ENCODE measurements around the gene SCYGR7. TPM values are rescaled to one million over a fixed set of nuclear protein-coding genes. Genes with fewer than 3 reads are reported as not detected.
"Not testable (repeated sequence)": the region's sequence is repeated elsewhere in the genome, so short reads cannot be mapped to it uniquely, and the experiment has no call there.

Gene SCYGR7
- total RNA-seq, 3 donors from 2014 or later = not detected

- DNase-seq (ENCODE audit: low spot score in 2 of 2) = no peak
- Histone ChIP-seq H3K9me3 (no peaks in the 10 kb centered on the region), H3K4me1 (no peaks in the 10 kb centered on the region), H3K4me3 (no peak overlapping the region), H3K27ac (no peak overlapping the region), H3K27me3 (no peaks in the 10 kb centered on the region), H3K36me3 (no peaks in the 10 kb centered on the region)
- intact Hi-C loops (cut with DNase I; ENCODE audit: low total_unique reads) = no loop called here
- TF ChIP-seq CTCF (IDR thresholded peaks at IDR 0.05) = no peak
- TF ChIP-seq POLR2AphosphoS5 (IDR thresholded peaks at IDR 0.05) = no peak
- no peak for TF ChIP-seq POLR2A (IDR thresholded peaks at IDR 0.05)
Observed at GRCh38 chr2:227713291-227713690, 14.8 kb upstream of the SCYGR7 start.

- Histone ChIP-seq H3K4me3 (no peak overlapping the region), H3K27me3 (no peaks in the 10 kb centered on the region), H3K36me3 (no peaks in the 10 kb centered on the region), H3K27ac (no peak overlapping the region), H3K4me1 (no peaks in the 10 kb centered on the region), H3K9me3 (no peaks in the 10 kb centered on the region)
- intact Hi-C loops (cut with DNase I; ENCODE audit: low total_unique reads) = no loop called here
- DNase-seq (ENCODE audit: low spot score in 2 of 2) = no peak
- no peak for TF ChIP-seq CTCF (IDR thresholded peaks at IDR 0.05)
- no peak for TF ChIP-seq POLR2A (IDR thresholded peaks at IDR 0.05)
- no peak for TF ChIP-seq POLR2AphosphoS5 (IDR thresholded peaks at IDR 0.05)
Observed at GRCh38 chr2:227716501-227716900, 11.6 kb upstream of the SCYGR7 start.

- TF ChIP-seq CTCF (IDR thresholded peaks at IDR 0.05) = no peak
- peak in 1 of 3 donors; percentile 52 for TF ChIP-seq POLR2AphosphoS5 (IDR thresholded peaks at IDR 0.05)
- no peak for TF ChIP-seq POLR2A (IDR thresholded peaks at IDR 0.05)
- H3K4me3 ChIP-seq = peak within 1 kb of the TSS; percentile 32 to 67 (median 48)
- no peaks in the 10 kb centered on the region for H3K36me3 ChIP-seq
- intact Hi-C loops (cut with DNase I; ENCODE audit: low total_unique reads) = no loop called here
- no peaks in the 10 kb centered on the region for H3K9me3 ChIP-seq
- peak within 1 kb of the TSS; percentile 55 to 83 for H3K27ac ChIP-seq
- no peaks in the 10 kb centered on the region for H3K27me3 ChIP-seq
- peak; percentile 66 to 74 for DNase-seq (ENCODE audit: low spot score in 2 of 2)
- no peaks in the 10 kb centered on the region for H3K4me1 ChIP-seq
Observed at GRCh38 chr2:227717687-227718567, 10.2 kb upstream of the SCYGR7 start, which contains the start of gene SLC19A3. Gene SLC19A3, minus strand, starts transcription at chr2:227718028. Its CDS starts 15,710 bp downstream, at chr2:227702318.

GRCh38 chr2:227719641-227720040 is 8.5 kb upstream of the SCYGR7 start:
- Histone ChIP-seq H3K36me3 (no peaks in the 10 kb centered on the region), H3K4me1 (no peaks in the 10 kb centered on the region), H3K4me3 (no peak overlapping the region), H3K27me3 (no peaks in the 10 kb centered on the region), H3K27ac (no peak overlapping the region), H3K9me3 (no peaks in the 10 kb centered on the region)
- no peak for TF ChIP-seq CTCF (IDR thresholded peaks at IDR 0.05)
- TF ChIP-seq POLR2A (IDR thresholded peaks at IDR 0.05) = no peak
- no peak for TF ChIP-seq POLR2AphosphoS5 (IDR thresholded peaks at IDR 0.05)
- no peak for DNase-seq (ENCODE audit: low spot score in 2 of 2)
- intact Hi-C loops (cut with DNase I; ENCODE audit: low total_unique reads) = no loop called here

GRCh38 chr2:227720680-227721079 is 7.5 kb upstream of the SCYGR7 start:
- H3K4me3 ChIP-seq = no peak overlapping the region
- no peak for TF ChIP-seq CTCF (IDR thresholded peaks at IDR 0.05)
- TF ChIP-seq POLR2A (IDR thresholded peaks at IDR 0.05) = no peak
- TF ChIP-seq POLR2AphosphoS5 (IDR thresholded peaks at IDR 0.05) = no peak

GRCh38 chr2:227722821-227723220 is 5.3 kb upstream of the SCYGR7 start:
- H3K4me1 ChIP-seq; H3K4me3 ChIP-seq; H3K36me3 ChIP-seq; DNase-seq (ENCODE audit: low spot score in 2 of 2); H3K27me3 ChIP-seq; H3K9me3 ChIP-seq; H3K27ac ChIP-seq; intact Hi-C loops (cut with DNase I; ENCODE audit: low total_unique reads): not testable (repeated sequence)

More at GRCh38 chr2:227720680-227721079, 7.5 kb upstream of the SCYGR7 start:
- H3K27ac ChIP-seq = no peak overlapping the region
- H3K9me3 ChIP-seq = no peaks in the 10 kb centered on the region
- H3K27me3 ChIP-seq = no peaks in the 10 kb centered on the region
- H3K4me1 ChIP-seq = no peaks in the 10 kb centered on the region
- H3K36me3 ChIP-seq = no peaks in the 10 kb centered on the region
- intact Hi-C loops (cut with DNase I; ENCODE audit: low total_unique reads) = no loop called here
- no peak for DNase-seq (ENCODE audit: low spot score in 2 of 2)
